K562 (cell line): ENCODE measurements around the gene ADAM8. TPM values are rescaled to one million over a fixed set of nuclear protein-coding genes. Genes with fewer than 3 reads are reported as not detected.
A peak's percentile ranks its signal among the peaks of the same experiment; 100 is the strongest.

ENCODE experiments used
- CBX2 ChIP-seq: fragments of 200-600 bp; sonication (generic); IDR thresholded peaks from one replicate; pipeline ENCODE4 v1.6.1; 2012; ENCODE audit warnings: mild to moderate bottlenecking, low read length, inconsistent platforms; ENCODE audit not compliant: insufficient read depth, poor library complexity, severe bottlenecking
- CCNT2 ChIP-seq: IDR thresholded peaks from 2 replicates; pipeline ENCODE4 v1.6.1; 2011; ENCODE audit warnings: borderline replicate concordance, low read depth, mild to moderate bottlenecking, moderate library complexity, mixed read lengths, low read length; ENCODE audit not compliant: insufficient read length; ENCODE audit errors: extremely low read depth
- CEBPG ChIP-seq, 3 experiments: fragments of 200-800 bp in 1 of 3; sonication (Bioruptor generic) in 1 of 3; sonication (generic) in 1 of 3; formaldehyde crosslinking in 1 of 3; IDR thresholded peaks in 2 of 3; conservative IDR thresholded peaks in 1 of 3; 2 replicates each; pipeline versions ENCODE4 v1.6.1 to v1.8.0; 2016 to 2022; ENCODE audit warnings: missing compliant biosample characterization in 2 of 3, missing genetic modification characterization in 2 of 3, mild to moderate bottlenecking in 1 of 3, missing genetic modification reagents in 1 of 3
- EHMT2 ChIP-seq: fragments of 450-650 bp; IDR thresholded peaks from 2 replicates; pipeline ENCODE4 v1.6.1; 2018; ENCODE audit warnings: antibody characterized with exemption
- FOXM1 ChIP-seq, 2 experiments: fragments of 450-650 bp in 1 of 2; sonication (generic) in 1 of 2; formaldehyde crosslinking in 1 of 2; IDR thresholded peaks; 2 replicates each; pipeline versions ENCODE4 v1.6.1 to v1.9.0; 2017 to 2022; ENCODE audit warnings: low read depth in 2 of 2, mild to moderate bottlenecking in 2 of 2, missing genetic modification reagents in 1 of 2, moderate library complexity in 1 of 2
- GATA2 ChIP-seq: sonication (generic); formaldehyde crosslinking; IDR thresholded peaks from 2 replicates; pipeline ENCODE4 v1.4.0; 2020; ENCODE audit warnings: mild to moderate bottlenecking, missing genetic modification reagents
- KHSRP ChIP-seq: fragments of 450-650 bp; IDR thresholded peaks from 2 replicates; pipeline ENCODE4 v1.6.1; 2017
- NR2C1 ChIP-seq, 2 experiments: fragments of 450-650 bp; IDR thresholded peaks; 2 replicates each; pipeline ENCODE4 v1.6.1; 2017; ENCODE audit warnings: mild to moderate bottlenecking in 2 of 2, antibody characterized with exemption in 1 of 2, inconsistent platforms in 1 of 2, missing compliant biosample characterization in 1 of 2, missing genetic modification characterization in 1 of 2
- PHB ChIP-seq: fragments of 250-450 bp; sonication (Bioruptor Pico); IDR thresholded peaks from 2 replicates; pipeline ENCODE4 v1.5.0; 2021
- PRPF4 ChIP-seq: fragments of 200-400 bp; formaldehyde crosslinking; IDR thresholded peaks from one replicate; pipeline ENCODE4 v1.6.1; 2017; ENCODE audit warnings: low read length, low read depth, mild to moderate bottlenecking; ENCODE audit not compliant: insufficient read depth, poor library complexity, severe bottlenecking
- RREB1 ChIP-seq: fragments of 250-450 bp; sonication (Bioruptor Pico); IDR thresholded peaks from 2 replicates; pipeline ENCODE4 v1.4.0; 2020
- SRSF3 ChIP-seq: fragments of 200-400 bp; formaldehyde crosslinking; IDR thresholded peaks from 2 replicates; pipeline ENCODE4 v1.6.1; 2016; ENCODE audit warnings: mild to moderate bottlenecking, low read length, moderate library complexity; ENCODE audit not compliant: insufficient read depth
- TAF7 ChIP-seq: fragments of 450-650 bp; IDR thresholded peaks from 2 replicates; pipeline ENCODE4 v1.6.1; 2016; ENCODE audit warnings: missing genetic modification characterization, missing compliant biosample characterization
- U2AF1 ChIP-seq: fragments of 200-400 bp; formaldehyde crosslinking; optimal IDR thresholded peaks from 2 replicates; pipeline ENCODE3; 2017; ENCODE audit warnings: mild to moderate bottlenecking, low read depth, low read length, moderate library complexity
- YBX1 ChIP-seq: fragments of 450-650 bp; IDR thresholded peaks from 2 replicates; pipeline ENCODE4 v1.7.1; 2016; ENCODE audit warnings: mild to moderate bottlenecking
- ZBTB17 ChIP-seq: fragments of 450-650 bp; formaldehyde crosslinking; IDR thresholded peaks from 2 replicates; pipeline ENCODE4 v1.4.0; 2020; ENCODE audit warnings: mild to moderate bottlenecking
- ZZZ3 ChIP-seq: fragments of 450-650 bp; IDR thresholded peaks from 2 replicates; pipeline ENCODE4 v1.6.1; 2016; ENCODE audit warnings: antibody characterized with exemption, mild to moderate bottlenecking, moderate library complexity
- polyA plus RNA-seq, 8 experiments: library from polyadenylated mRNA; depleted of rRNA in 4 of 8; stranded (reverse) in 5 of 8; unstranded in 3 of 8; fragments of >200 nt; fragmentation: Nextera tagmentation in 2 of 8; fragmentation: Illumina TruSeq in 1 of 8; extraction: Ambion mirVana in 2 of 8; extraction: Trizol in 1 of 8; gene quantifications; 2 replicates each; pipeline versions ENCODE4 v1.2.1 to v1.2.3, GENCODE V29; 2011 to 2014; ENCODE audit warnings: inconsistent platforms in 1 of 8, missing spikeins in 1 of 8
- total RNA-seq, 7 experiments: library from RNA; depleted of rRNA in 6 of 7; stranded (reverse); fragments of >200 nt in 6 of 7; fragmentation: Illumina TruSeq in 2 of 7; extraction: Trizol in 2 of 7; gene quantifications; 2 replicates each; pipeline versions ENCODE4 v1.2.1 to v1.2.3, GENCODE V29; 2011 to 2021; ENCODE audit warnings: low replicate concordance in 1 of 7
- TF ChIP-seq, protein P1 (sequence below): fragments of 450-650 bp; conservative IDR thresholded peaks from 2 replicates; pipeline ENCODE4 v1.6.1; 2016; ENCODE audit warnings: missing genetic modification characterization, low read depth, mild to moderate bottlenecking, control low read depth, missing compliant biosample characterization

Gene ADAM8
- total and polyA plus RNA-seq, 9 of the 15 experiments (the other 6 are each of a cell fraction or from before 2014, with no cell fraction given): 0.07 to 7.0 (median 1.1) TPM

DNA sequence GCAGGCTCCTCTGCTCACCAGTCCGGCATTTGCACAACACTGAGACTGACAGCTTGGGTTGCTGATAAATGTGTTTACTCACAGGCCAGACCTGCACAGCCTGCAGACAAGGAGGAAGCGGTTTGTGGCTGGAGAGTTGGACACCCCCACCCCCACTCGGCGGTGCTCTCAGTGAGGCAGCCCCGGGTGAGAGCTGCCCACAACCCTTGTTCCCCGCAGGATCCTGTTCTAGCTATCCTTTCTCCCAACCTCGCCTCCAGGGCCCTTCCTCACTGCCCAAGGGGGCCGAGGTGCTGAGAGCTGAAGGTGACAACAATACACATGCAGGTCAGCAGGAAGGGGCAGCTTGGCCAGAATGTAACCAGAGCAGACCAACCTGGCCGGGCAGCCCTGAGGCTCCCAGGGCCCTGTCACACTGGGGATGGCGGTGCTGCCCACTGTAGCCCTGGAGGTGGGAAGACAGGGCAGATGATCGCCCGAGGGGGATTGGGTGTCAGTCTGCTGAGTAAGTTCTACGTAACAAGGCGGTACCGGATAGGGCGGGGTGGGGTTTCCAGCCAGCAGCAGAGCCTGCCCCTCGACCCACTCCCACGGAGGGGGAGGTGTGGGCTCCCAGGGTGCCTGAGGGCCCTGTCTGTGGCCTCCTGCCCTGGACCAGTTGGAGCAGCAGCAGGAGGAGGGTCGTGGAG, 2.1 kb upstream of the ADAM8 start (continued):
- TF ChIP-seq TAF7 (no peak), CEBPG (CRISPR knock-in tag; IDR thresholded peaks at IDR 0.05) (peak; percentile 71), CEBPG (tag; conservative IDR thresholded peaks at IDR 0.05 in 1 of 2, IDR thresholded peaks at IDR 0.05 in 1 of 2) (peak in 1 of 2 experiments; percentile 68; a peak in 3 of 4 replicates), KHSRP (no peak), GATA2 (CRISPR knock-in tag) (peak; percentile 47; the same call in 1 of the 2 replicates), ZBTB17 (CRISPR knock-in tag) (peak; percentile 72; the same call in 1 of the 2 replicates), YBX1 (no peak), PRPF4 (no peak), ZZZ3 (no peak), EHMT2 (no peak), CCNT2 (no peak), FOXM1 (IDR thresholded peaks at IDR 0.05; ENCODE audit: low read depth) (no peak), FOXM1 (CRISPR knock-in tag; IDR thresholded peaks at IDR 0.05; ENCODE audit: low read depth) (peak; percentile 34; the same call in 1 of the 2 replicates), SRSF3 (no peak), CBX2 (no peak), NR2C1 (IDR thresholded peaks at IDR 0.05) (no peak), NR2C1 (tag; IDR thresholded peaks at IDR 0.05) (no peak), RREB1 (CRISPR knock-in tag) (no peak; the same call in 1 of the 2 replicates), PHB (CRISPR knock-in tag) (no peak), U2AF1 (no peak)
- TF ChIP-seq, protein P1, sequence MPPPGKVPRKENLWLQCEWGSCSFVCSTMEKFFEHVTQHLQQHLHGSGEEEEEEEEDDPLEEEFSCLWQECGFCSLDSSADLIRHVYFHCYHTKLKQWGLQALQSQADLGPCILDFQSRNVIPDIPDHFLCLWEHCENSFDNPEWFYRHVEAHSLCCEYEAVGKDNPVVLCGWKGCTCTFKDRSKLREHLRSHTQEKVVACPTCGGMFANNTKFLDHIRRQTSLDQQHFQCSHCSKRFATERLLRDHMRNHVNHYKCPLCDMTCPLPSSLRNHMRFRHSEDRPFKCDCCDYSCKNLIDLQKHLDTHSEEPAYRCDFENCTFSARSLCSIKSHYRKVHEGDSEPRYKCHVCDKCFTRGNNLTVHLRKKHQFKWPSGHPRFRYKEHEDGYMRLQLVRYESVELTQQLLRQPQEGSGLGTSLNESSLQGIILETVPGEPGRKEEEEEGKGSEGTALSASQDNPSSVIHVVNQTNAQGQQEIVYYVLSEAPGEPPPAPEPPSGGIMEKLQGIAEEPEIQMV (tag): no peak
